Raji (cell line): ENCODE measurements around the gene C1QTNF1.

Experiments used
- POLR2A ChIP-seq: IDR thresholded peaks from 2 replicates; pipeline ENCODE4 v1.6.1; 2011; ENCODE audit warnings: low read depth, low read length, control low read depth; ENCODE audit not compliant: insufficient read depth

Gene C1QTNF1

GRCh38 chr17:78998311-78999055, 25.5 kb upstream of the C1QTNF1 start:
- no peak for TF ChIP-seq POLR2A

DNA sequence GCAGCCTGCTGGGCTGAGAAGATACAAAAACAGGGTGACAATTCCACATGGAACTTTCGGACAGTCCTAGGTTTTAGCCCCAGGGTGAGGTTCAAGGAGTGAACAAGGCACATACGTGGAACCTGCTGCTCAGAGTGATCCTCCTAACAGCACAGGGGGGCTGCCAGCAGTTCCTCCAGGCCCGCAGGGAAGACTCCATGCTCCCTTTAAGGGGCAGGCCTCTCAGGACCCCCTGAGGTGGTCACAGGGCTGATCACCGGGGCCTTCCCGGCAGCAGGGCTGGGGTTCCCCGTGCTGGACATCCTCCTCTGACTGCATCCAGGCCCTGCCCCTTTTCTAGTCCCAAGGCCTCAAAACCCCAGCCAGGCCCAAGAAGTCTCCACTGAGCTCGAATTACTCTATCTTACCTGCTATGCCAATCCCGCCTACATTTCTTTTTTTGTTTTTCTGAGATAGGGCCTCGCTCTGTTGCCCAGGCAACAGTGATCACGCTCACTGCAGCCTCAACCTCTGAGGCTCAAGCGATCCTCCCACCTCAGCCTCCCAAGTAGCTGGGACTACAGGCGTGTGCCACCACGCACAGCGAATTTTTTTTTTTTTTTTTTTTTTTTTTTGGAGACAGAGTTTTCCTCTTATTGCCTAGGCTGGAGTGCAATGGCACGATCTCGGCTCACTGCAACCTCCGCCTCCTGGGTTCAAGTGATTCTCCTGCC, 24.8 kb upstream of the C1QTNF1 start:
- TF ChIP-seq POLR2A: no peak

GRCh38 chr17:78999947-79000395, 24.0 kb upstream of the C1QTNF1 start:
- no peak for TF ChIP-seq POLR2A

GRCh38 chr17:79000396-79001189, 23.4 kb upstream of the C1QTNF1 start:
- no peak for TF ChIP-seq POLR2A

GRCh38 chr17:79001190-79002020, 22.6 kb upstream of the C1QTNF1 start:
- no peak for TF ChIP-seq POLR2A

DNA sequence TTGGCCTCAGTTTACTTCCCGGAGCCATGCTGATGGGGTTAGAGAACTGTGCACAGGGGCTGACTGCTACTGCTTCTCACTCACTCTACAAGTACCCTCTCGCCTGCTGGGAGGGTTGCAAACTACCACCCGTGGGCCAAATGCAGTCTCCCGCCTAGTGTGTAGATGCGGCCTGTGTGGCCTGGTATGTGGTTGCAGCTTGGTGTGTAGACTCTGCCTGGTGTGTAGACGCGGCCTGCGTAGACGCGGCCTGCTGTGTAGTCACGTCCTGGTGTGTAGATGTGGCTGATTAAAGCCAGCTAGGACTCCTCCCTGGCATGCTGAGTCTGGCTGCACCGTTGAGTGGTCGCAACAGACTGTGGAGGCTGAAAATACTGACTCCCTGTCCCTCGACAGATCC, 21.7 kb upstream of the C1QTNF1 start:
- no peak for TF ChIP-seq POLR2A

- no peak for TF ChIP-seq POLR2A
Measured at GRCh38 chr17:79002796-79003593, 21.0 kb upstream of the C1QTNF1 start.

DNA sequence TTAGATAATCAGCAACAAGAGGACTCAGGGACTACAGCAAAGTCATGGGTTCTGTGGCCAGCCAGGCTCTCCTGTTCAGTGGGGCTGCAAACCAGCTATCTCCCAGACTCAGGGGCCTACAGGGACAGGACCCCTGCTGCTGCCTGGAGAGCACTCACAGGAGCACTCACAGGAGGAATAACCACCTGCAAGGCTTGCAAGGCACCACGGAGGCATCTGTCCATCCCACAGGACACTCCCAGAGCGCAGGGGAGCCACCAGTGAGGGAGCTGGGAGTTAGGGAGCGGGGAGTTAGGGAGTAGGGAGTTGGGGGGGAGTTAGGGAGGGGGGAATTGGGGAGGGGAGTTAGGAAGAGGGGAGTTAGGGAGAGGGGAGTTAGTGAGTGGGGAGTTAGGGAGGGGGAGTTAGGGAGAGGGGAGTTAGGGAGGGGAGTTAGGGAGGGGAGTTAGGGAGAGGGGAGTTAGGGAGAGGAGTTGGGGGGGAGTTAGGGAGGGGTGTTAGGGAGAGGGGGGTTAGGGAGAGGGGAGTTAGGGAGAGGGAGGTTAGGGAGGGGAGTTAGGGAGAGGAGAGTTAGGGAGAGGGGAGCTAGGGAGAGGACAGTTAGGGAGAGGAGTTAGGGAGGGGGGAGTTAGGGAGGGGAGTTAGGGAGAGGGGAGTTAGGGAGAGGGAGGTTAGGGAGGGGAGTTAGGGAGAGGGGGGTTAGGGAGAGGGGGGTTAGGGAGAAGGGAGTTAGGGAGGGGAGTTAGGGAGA, 20.1 kb upstream of the C1QTNF1 start:
- TF ChIP-seq POLR2A: no peak

DNA sequence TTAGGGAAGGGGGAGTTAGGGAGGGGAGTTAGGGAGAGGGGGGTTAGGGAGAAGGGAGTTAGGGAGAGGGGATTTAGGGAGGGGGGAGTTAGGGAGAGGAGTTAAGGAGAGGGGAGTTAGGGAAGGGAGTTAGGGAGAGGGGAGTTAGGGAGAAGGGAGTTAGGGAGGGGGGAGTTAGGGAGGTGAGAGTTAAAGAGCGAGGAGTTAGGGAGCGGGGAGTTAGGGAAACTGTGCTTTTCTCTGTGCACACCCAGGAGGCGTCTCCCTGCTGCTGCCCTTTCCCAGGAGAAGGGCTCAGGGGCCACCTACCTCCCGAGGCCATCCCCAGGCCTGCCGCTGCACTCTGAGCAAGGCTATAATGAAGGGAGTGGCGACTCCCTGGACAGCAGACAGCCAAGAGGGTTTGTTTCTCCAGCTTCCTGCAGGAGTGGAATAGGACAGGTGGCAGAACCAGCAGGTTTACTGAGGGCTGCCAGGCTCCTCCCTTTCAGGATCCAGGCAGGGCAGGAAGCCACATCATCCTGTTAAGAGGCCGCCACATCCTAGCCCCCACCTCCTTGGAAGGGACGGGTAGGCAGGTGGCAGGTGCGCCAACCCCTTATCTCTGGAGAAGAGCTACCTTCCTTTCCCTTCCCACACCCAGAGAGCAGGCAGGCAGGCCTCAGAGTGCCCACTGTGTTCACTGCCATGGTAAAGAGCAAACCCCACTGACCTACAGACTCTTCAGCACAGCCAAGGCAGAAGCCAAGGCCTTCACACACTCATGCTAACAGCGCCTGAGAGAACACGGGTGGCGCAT, 18.7 kb upstream of the C1QTNF1 start:
- TF ChIP-seq POLR2A: no peak

GRCh38 chr17:79006046-79006445, 17.9 kb upstream of the C1QTNF1 start:
- no peak for TF ChIP-seq POLR2A

DNA sequence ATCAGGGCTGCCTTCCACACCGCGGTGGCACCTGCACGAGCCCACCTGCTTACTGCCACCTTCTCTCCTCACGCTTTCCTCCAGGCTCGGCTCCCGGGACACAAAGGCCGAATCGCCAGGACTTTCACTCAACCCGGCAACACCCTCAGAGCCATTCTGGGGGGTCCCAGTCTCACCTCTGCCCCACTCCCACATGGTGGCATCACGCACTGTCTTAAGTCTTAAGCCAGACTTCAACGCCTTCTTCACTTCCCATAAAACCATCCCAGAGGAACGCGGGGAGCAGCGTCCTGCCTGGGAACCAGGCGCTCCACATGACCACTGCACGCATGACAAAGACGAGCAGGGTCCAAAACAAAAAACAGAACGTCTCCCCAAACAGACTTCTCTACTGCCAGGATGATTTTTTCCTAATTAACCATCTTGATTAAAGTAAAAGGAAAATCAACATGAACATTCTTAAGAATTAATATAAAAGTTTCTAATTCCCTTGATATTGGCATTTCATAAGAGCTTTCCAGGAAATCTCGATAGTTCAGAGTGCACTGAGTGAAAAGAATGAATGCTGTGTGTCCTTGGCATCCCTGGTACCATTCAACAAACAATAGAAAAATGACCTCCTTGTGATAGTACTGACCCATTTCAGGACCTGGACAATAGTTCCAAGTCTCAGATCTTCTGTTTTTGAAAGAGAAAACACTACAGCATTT, 17.0 kb upstream of the C1QTNF1 start:
- TF ChIP-seq POLR2A: no peak
